Breast epithelium (tissue), 3 donors: ENCODE results near the gene SCN4B.

Experiments
- CTCF ChIP-seq, 3 donors: fragments of 450-650 bp; IDR thresholded peaks; one replicate each; pipeline ENCODE4 v1.5.1; 2016 to 2017; ENCODE audit warnings: antibody characterized with exemption in 3 of 3, mild to moderate bottlenecking in 3 of 3, moderate library complexity in 3 of 3
- POLR2A ChIP-seq: fragments of 450-650 bp; IDR thresholded peaks from one replicate; pipeline ENCODE4 v1.6.1; 2016; ENCODE audit warnings: antibody characterized with exemption, mild to moderate bottlenecking, moderate library complexity
- POLR2AphosphoS5 ChIP-seq, 3 donors: sonication (generic); formaldehyde crosslinking; IDR thresholded peaks; one replicate each; pipeline ENCODE4 v1.6.1; 2017; ENCODE audit warnings: antibody characterized with exemption in 3 of 3

GRCh38 chr11:118133816-118134215, 18.8 kb downstream of the SCN4B start:
- no peak for TF ChIP-seq POLR2AphosphoS5 (IDR thresholded peaks at IDR 0.05)
- no peak for TF ChIP-seq POLR2A
- no peak for TF ChIP-seq CTCF (IDR thresholded peaks at IDR 0.05)
